OCI-LY3 (cell line): Measurements from ENCODE around the gene RSPH10B2.
"Not testable (repeated sequence)": the region's sequence is repeated elsewhere in the genome, so short reads cannot be mapped to it uniquely, and the experiment has no call there.

Experiments used
- H2AFZ ChIP-seq: fragments of 200-600, 300-600 bp; shearing (Covaris generic); 2 replicates; pipeline ENCODE4 v1.6.0; 2014; ENCODE audit warnings: antibody characterized with exemption, low read depth, low read length
- H3K27ac ChIP-seq: fragments of 200-600, 300-600 bp; sonication (generic); 2 replicates; pipeline ENCODE4 v1.5.1; 2014; ENCODE audit warnings: mild to moderate bottlenecking, low read length, moderate library complexity, mixed read lengths
- H3K27me3 ChIP-seq: fragments of 200-600, 300-600 bp; sonication (generic); 2 replicates; pipeline ENCODE4 v1.6.1; 2014; ENCODE audit warnings: low read depth, low read length, mixed read lengths
- H3K36me3 ChIP-seq: fragments of 200-600, 300-600 bp; sonication (generic); replicated peaks from 2 replicates; pipeline ENCODE3; 2014; ENCODE audit warnings: low read depth, low read length, mixed read lengths
- H3K4me1 ChIP-seq: fragments of 300-600, 200-600 bp; sonication (generic); 2 replicates; pipeline ENCODE4 v1.6.1; 2014; ENCODE audit warnings: low read length, mixed read lengths
- H3K4me2 ChIP-seq: fragments of 200-600, 300-600 bp; sonication (generic); 2 replicates; pipeline ENCODE4 v1.6.1; 2014; ENCODE audit warnings: low read length, mixed read lengths
- H3K4me3 ChIP-seq: fragments of 300-600, 200-600 bp; sonication (generic); 2 replicates; pipeline ENCODE4 v1.5.1; 2014; ENCODE audit warnings: antibody characterized with exemption, mild to moderate bottlenecking, low read length, moderate library complexity
- H3K79me2 ChIP-seq: fragments of 300-600, 200-600 bp; shearing (Covaris generic); 2 replicates; pipeline ENCODE4 v1.6.1; 2014; ENCODE audit warnings: mild to moderate bottlenecking, low read length, mixed read lengths
- H3K9ac ChIP-seq: fragments of 300-600, 200-600 bp; shearing (Covaris generic); 2 replicates; pipeline ENCODE4 v1.6.0; 2014; ENCODE audit warnings: mild to moderate bottlenecking, low read length, moderate library complexity
- H3K9me3 ChIP-seq: fragments of 200-600, 300-600 bp; shearing (Covaris generic); 2 replicates; pipeline ENCODE4 v1.6.1; 2014; ENCODE audit warnings: low read length, mixed read lengths; ENCODE audit not compliant: insufficient read depth
- H4K20me1 ChIP-seq: fragments of 200-600, 300-600 bp; sonication (generic); 2 replicates; pipeline ENCODE4 v1.6.1; 2016; ENCODE audit warnings: low read length, mixed read lengths; ENCODE audit not compliant: insufficient read depth
- CTCF ChIP-seq: fragments of 200-600, 300-600 bp; sonication (generic); IDR thresholded peaks from 2 replicates; pipeline ENCODE4 v1.5.1; 2014; ENCODE audit warnings: antibody characterized with exemption, low read length, low read depth
- EZH2phosphoT487 ChIP-seq: fragments of 200-600 bp; shearing (Covaris generic); IDR thresholded peaks from 2 replicates; pipeline ENCODE4 v1.6.1; 2018; ENCODE audit warnings: antibody characterized with exemption, mixed run types, low read depth

The RSPH10B2 gene

GRCh38 chr7:6825236-6826125 is 71.6 kb downstream of the RSPH10B2 start:
- Histone ChIP-seq H3K4me2 (peak overlapping the region; percentile 11; the same call in 1 of the 2 replicates), H3K4me3 (0 out of 2 replicates have a peak overlapping the region, but pooled peaks have one; percentile 46)
- H2AFZ ChIP-seq, H3K9ac ChIP-seq, H3K4me1 ChIP-seq, H3K27ac ChIP-seq, H4K20me1 ChIP-seq, H3K36me3 ChIP-seq, H3K27me3 ChIP-seq, H3K79me2 ChIP-seq, H3K9me3 ChIP-seq: not testable (repeated sequence)

- not testable (repeated sequence) for H3K4me1 ChIP-seq, H4K20me1 ChIP-seq, H3K27me3 ChIP-seq, H3K27ac ChIP-seq, H2AFZ ChIP-seq, H3K9me3 ChIP-seq, H3K79me2 ChIP-seq, H3K36me3 ChIP-seq
- peak within 1 kb of the TSS; percentile 35 for H3K4me2 ChIP-seq
- peak within 1 kb of the TSS; percentile 39; the same call in 1 of the 2 replicates for H3K9ac ChIP-seq
- H3K4me3 ChIP-seq = peak within 1 kb of the TSS; percentile 71
These were observed 72.2 kb downstream of the RSPH10B2 start, which contains the start of gene CCZ1B for GRCh38 chr7:6826151-6826550. CCZ1B (minus strand) TSS chr7:6826275; CDS start chr7:6826197, 78 bp downstream.

GRCh38 chr7:6827180-6827579 is 73.3 kb downstream of the RSPH10B2 start:
- H4K20me1 ChIP-seq, H3K4me3 ChIP-seq, H3K4me1 ChIP-seq, H3K9ac ChIP-seq, H3K27ac ChIP-seq, H3K79me2 ChIP-seq, H3K4me2 ChIP-seq, H3K36me3 ChIP-seq, H3K27me3 ChIP-seq, H3K9me3 ChIP-seq, H2AFZ ChIP-seq: not testable (repeated sequence)

- H3K9me3 ChIP-seq, H3K79me2 ChIP-seq, H3K4me2 ChIP-seq, H3K36me3 ChIP-seq, H2AFZ ChIP-seq, H3K4me3 ChIP-seq, H3K9ac ChIP-seq, H3K27me3 ChIP-seq, H4K20me1 ChIP-seq, H3K27ac ChIP-seq, H3K4me1 ChIP-seq: not testable (repeated sequence)
These were observed 75.7 kb downstream of the RSPH10B2 start for GRCh38 chr7:6829616-6830015.

- H3K79me2 ChIP-seq, H3K9ac ChIP-seq, H3K27me3 ChIP-seq, H3K9me3 ChIP-seq, H2AFZ ChIP-seq, H3K4me3 ChIP-seq, H4K20me1 ChIP-seq, H3K36me3 ChIP-seq, H3K4me1 ChIP-seq, H3K27ac ChIP-seq, H3K4me2 ChIP-seq: not testable (repeated sequence)
These were observed 76.1 kb downstream of the RSPH10B2 start for GRCh38 chr7:6830026-6830425.

GRCh38 chr7:6831018-6831725 is 77.3 kb downstream of the RSPH10B2 start:
- Histone ChIP-seq H3K4me3 (no peak overlapping the region), H3K36me3 (no peaks in the 10 kb centered on the region), H3K79me2 (no peaks in the 10 kb centered on the region), H3K27me3 (no peaks in the 10 kb centered on the region), H4K20me1 (no peaks in the 10 kb centered on the region), H3K4me1 (no peaks in the 10 kb centered on the region), H3K9ac (no peak overlapping the region), H3K4me2 (no peak overlapping the region), H3K27ac (no peak overlapping the region), H2AFZ (no peak overlapping the region), H3K9me3 (no peaks in the 10 kb centered on the region)
- no peak for TF ChIP-seq CTCF
- TF ChIP-seq EZH2phosphoT487 = no peak
